SK-N-SH (cell line): ENCODE measurements around the gene AKT1S1. TPM values are rescaled to one million over a fixed set of nuclear protein-coding genes. Genes with fewer than 3 reads are reported as not detected.

Experiments
- CTCF ChIA-PET: fragments of 300-600, 350-600 bp; formaldehyde crosslinking; extraction: SDS; loops from one replicate; lab custom pipeline; 2021; lab: Yijun Ruan, JAX
- POLR2A ChIA-PET: fragments of 350-600 bp; sonication (Branson Sonifier 250); formaldehyde crosslinking; extraction: SDS; loops from one replicate; lab custom pipeline; 2020; ENCODE audit warnings: antibody characterized with exemption, inconsistent platforms; lab: Yijun Ruan, JAX
- DNase-seq: peaks from one replicate; pipeline ENCODE4 v3.0.0; 2012
- H2AFZ ChIP-seq: fragments of 200-600 bp; sonication (generic); 2 replicates; pipeline ENCODE4 v1.8.1; 2016; ENCODE audit warnings: antibody characterized with exemption, mild to moderate bottlenecking, low read depth
- H3F3A ChIP-seq: fragments of 200-600 bp; sonication (generic); replicated peaks from 2 replicates; pipeline ENCODE3; 2016; ENCODE audit warnings: antibody characterized with exemption, mild to moderate bottlenecking; ENCODE audit not compliant: insufficient read depth
- H3K27ac ChIP-seq, 2 experiments: fragments of 200-500 bp in 1 of 2; fragments of 200-600 bp in 1 of 2; sonication (Bioruptor generic) in 1 of 2; sonication (generic), shearing (Covaris generic) in 1 of 2; 2 replicates each; pipeline versions ENCODE4 v1.5.1 to v1.6.1; 2014 to 2016; ENCODE audit warnings: low read depth in 2 of 2, inconsistent platforms in 1 of 2, low read length in 1 of 2, mild to moderate bottlenecking in 1 of 2, mixed read lengths in 1 of 2
- H3K27me3 ChIP-seq: fragments of 200-600 bp; sonication (generic), shearing (Covaris generic); 2 replicates; pipeline ENCODE4 v1.6.1; 2016; ENCODE audit warnings: mixed run types; ENCODE audit not compliant: insufficient read depth
- H3K36me3 ChIP-seq, 2 experiments: fragments of 200-500 bp in 1 of 2; fragments of 200-600 bp in 1 of 2; sonication (Bioruptor generic) in 1 of 2; sonication (generic) in 1 of 2; replicated peaks in 1 of 2; 2 replicates each; pipeline versions ENCODE3 to v1.5.1; 2014 to 2016; ENCODE audit warnings: low read length in 1 of 2, mild to moderate bottlenecking in 1 of 2; ENCODE audit not compliant: insufficient read depth in 2 of 2, control insufficient read depth in 1 of 2
- H3K4me1 ChIP-seq, 2 experiments: fragments of 200-500 bp in 1 of 2; fragments of 200-600 bp in 1 of 2; sonication (Bioruptor generic) in 1 of 2; sonication (generic), shearing (Covaris generic) in 1 of 2; 2 replicates each; pipeline versions ENCODE4 v1.5.1 to v1.6.1; 2014 to 2016; ENCODE audit warnings: low read depth in 1 of 2, low read length in 1 of 2, mixed run types in 1 of 2; ENCODE audit not compliant: insufficient read depth in 2 of 2, control insufficient read depth in 1 of 2
- H3K4me2 ChIP-seq: fragments of 200-600 bp; sonication (generic), shearing (Covaris generic); 2 replicates; pipeline ENCODE4 v1.6.1; 2017; ENCODE audit warnings: mixed run types
- H3K4me3 ChIP-seq, 2 experiments: fragments of 200-500 bp in 1 of 2; fragments of 200-600 bp in 1 of 2; sonication (Bioruptor generic) in 1 of 2; sonication (generic), shearing (Covaris generic) in 1 of 2; 2 replicates each; pipeline versions ENCODE4 v1.5.1 to v1.8.1; 2014 to 2016; ENCODE audit warnings: low read depth in 2 of 2, inconsistent platforms in 1 of 2, low read length in 1 of 2, mild to moderate bottlenecking in 1 of 2, mixed read lengths in 1 of 2, moderate library complexity in 1 of 2
- H3K79me2 ChIP-seq: fragments of 200-600 bp; sonication (generic); 2 replicates; pipeline ENCODE4 v1.8.1; 2017; ENCODE audit warnings: mild to moderate bottlenecking; ENCODE audit not compliant: insufficient read depth
- H3K9ac ChIP-seq: fragments of 200-600 bp; sonication (generic); 2 replicates; pipeline ENCODE4 v1.6.1; 2017; ENCODE audit warnings: mixed run types
- H3K9me2 ChIP-seq: fragments of 200-600 bp; sonication (generic); 2 replicates; pipeline ENCODE4 v1.6.1; 2017; ENCODE audit warnings: mixed run types
- H3K9me3 ChIP-seq: fragments of 200-600 bp; sonication (generic); 2 replicates; pipeline ENCODE4 v1.6.1; 2017; ENCODE audit warnings: mixed run types, mild to moderate bottlenecking, moderate library complexity
- H4K20me1 ChIP-seq: fragments of 200-600 bp; sonication (generic); 2 replicates; pipeline ENCODE4 v1.6.1; 2017; ENCODE audit warnings: mild to moderate bottlenecking, mixed run types; ENCODE audit not compliant: insufficient read depth
- CHD2 ChIP-seq: fragments of 150-350 bp; IDR thresholded peaks from 2 replicates; pipeline ENCODE4 v1.6.1; 2018; ENCODE audit warnings: low read length; ENCODE audit not compliant: partially characterized antibody
- ELF1 ChIP-seq: IDR thresholded peaks from 2 replicates; pipeline ENCODE4 v1.4.0; 2012
- GABPA ChIP-seq: IDR thresholded peaks from 2 replicates; pipeline ENCODE4 v1.4.0; 2012; ENCODE audit warnings: low read depth, mild to moderate bottlenecking
- IRF3 ChIP-seq: fragments of 150-350 bp; IDR thresholded peaks from 2 replicates; pipeline ENCODE4 v1.6.1; 2016; ENCODE audit warnings: mild to moderate bottlenecking, low read depth, low read length
- MAX ChIP-seq: IDR thresholded peaks from 2 replicates; pipeline ENCODE4 v1.4.0; 2012; ENCODE audit warnings: low read depth
- MXI1 ChIP-seq: IDR thresholded peaks from 2 replicates; pipeline ENCODE4 v1.6.1; 2012; ENCODE audit warnings: mild to moderate bottlenecking, low read depth, low read length, improper control_type of control experiment
- NRF1 ChIP-seq: IDR thresholded peaks from 2 replicates; pipeline ENCODE4 v1.6.1; 2012; ENCODE audit warnings: low read depth, mild to moderate bottlenecking, low read length
- RAD21 ChIP-seq: IDR thresholded peaks from 2 replicates; pipeline ENCODE4 v1.6.1; 2012; ENCODE audit warnings: mild to moderate bottlenecking, low read length
- RCOR1 ChIP-seq: fragments of 150-350 bp; IDR thresholded peaks from 2 replicates; pipeline ENCODE4 v1.6.1; 2017; ENCODE audit warnings: antibody characterized with exemption, low read length
- REST ChIP-seq: IDR thresholded peaks from 2 replicates; pipeline ENCODE4 v1.6.1; 2012; ENCODE audit warnings: mild to moderate bottlenecking, low read depth, low read length, moderate library complexity
- RXRA ChIP-seq: IDR thresholded peaks from 2 replicates; pipeline ENCODE4 v1.4.0; 2012; ENCODE audit warnings: low read depth, mild to moderate bottlenecking, borderline replicate concordance
- SIN3A ChIP-seq: IDR thresholded peaks from 2 replicates; pipeline ENCODE4 v1.6.1; 2012; ENCODE audit warnings: low read depth, mild to moderate bottlenecking, low read length, moderate library complexity, borderline replicate concordance
- SMC3 ChIP-seq: IDR thresholded peaks from 2 replicates; pipeline ENCODE4 v1.6.1; 2012; ENCODE audit warnings: low read depth, low read length, improper control_type of control experiment
- TAF1 ChIP-seq: IDR thresholded peaks from 2 replicates; pipeline ENCODE4 v1.6.1; 2012; ENCODE audit warnings: low read depth, mild to moderate bottlenecking, low read length, moderate library complexity, borderline replicate concordance
- TCF12 ChIP-seq: IDR thresholded peaks from 2 replicates; pipeline ENCODE4 v1.4.0; 2012
- USF2 ChIP-seq: fragments of 150-350 bp; IDR thresholded peaks from 2 replicates; pipeline ENCODE4 v1.6.1; 2017; ENCODE audit warnings: antibody characterized with exemption, low read length, low read depth, borderline replicate concordance
- WGBS: methylation state at CpG from one replicate; pipeline ENCODE4 v1.1.6; 2017; ENCODE audit warnings: low lambda C conversion rate; 5-methylcytosine and 5-hydroxymethylcytosine counted together
- polyA plus RNA-seq, 3 experiments: library from polyadenylated mRNA; depleted of rRNA; stranded (reverse); fragments of >200 nt; gene quantifications; 2 replicates each; pipeline ENCODE4 v1.2.3, GENCODE V29; 2012

Gene AKT1S1
- polyA plus RNA-seq, 1 of the 3 experiments (the other 2 are of a cell fraction), result 63.7 TPM

GRCh38 chr19:49892716-49893115 lies 15.6 kb upstream of the AKT1S1 start:
- no peaks in the 10 kb centered on the region for H3K36me3 ChIP-seq
- DNase-seq, result no peak
- no peaks in the 10 kb centered on the region for H3K9me2 ChIP-seq
- TF ChIP-seq SMC3, result no peak
- TF ChIP-seq ELF1, result no peak
- no peak for TF ChIP-seq TCF12
- no peak for TF ChIP-seq MAX
- no peak for TF ChIP-seq GABPA
- no peak for TF ChIP-seq RCOR1
- TF ChIP-seq RAD21, result no peak
- TF ChIP-seq IRF3, result no peak
- no peak for TF ChIP-seq USF2
- TF ChIP-seq CHD2, result no peak
- no peak for TF ChIP-seq RXRA
- no peak for TF ChIP-seq NRF1
- no peak for TF ChIP-seq TAF1
- no peak for TF ChIP-seq REST
- TF ChIP-seq SIN3A, result no peak
- TF ChIP-seq MXI1, result no peak
- H3K4me3 ChIP-seq, result no peak overlapping the region
- no peaks in the 10 kb centered on the region for H3F3A ChIP-seq
- POLR2A ChIA-PET, result no interaction called here
- no peaks in the 10 kb centered on the region for H3K9me3 ChIP-seq
- no peaks in the 10 kb centered on the region for H4K20me1 ChIP-seq
- peaks cover 0 to 13% of the 10 kb centered on the region in 2 experiments; a peak in 2 of 4 replicates for H3K4me1 ChIP-seq
- CTCF ChIA-PET, result no interaction called here
- H2AFZ ChIP-seq, result no peak overlapping the region
- WGBS, result 100% methylated on average over 1 of the region's 1 CpG
- H3K4me2 ChIP-seq, result no peak overlapping the region
- H3K27me3 ChIP-seq, result no peaks in the 10 kb centered on the region
- no peak overlapping the region for H3K27ac ChIP-seq
- H3K79me2 ChIP-seq, result no peaks in the 10 kb centered on the region
- H3K9ac ChIP-seq, result no peak overlapping the region
